ENCODE data around the gene TGFBR3L.

Gene TGFBR3L

GRCh38 chr19:7904074-7905020, 10.3 kb upstream of the TGFBR3L start:
- DNase-seq (ENCODE audit: low read depth in 2 of 2) = peak in 1 of 2 experiments; percentile 40

DNA sequence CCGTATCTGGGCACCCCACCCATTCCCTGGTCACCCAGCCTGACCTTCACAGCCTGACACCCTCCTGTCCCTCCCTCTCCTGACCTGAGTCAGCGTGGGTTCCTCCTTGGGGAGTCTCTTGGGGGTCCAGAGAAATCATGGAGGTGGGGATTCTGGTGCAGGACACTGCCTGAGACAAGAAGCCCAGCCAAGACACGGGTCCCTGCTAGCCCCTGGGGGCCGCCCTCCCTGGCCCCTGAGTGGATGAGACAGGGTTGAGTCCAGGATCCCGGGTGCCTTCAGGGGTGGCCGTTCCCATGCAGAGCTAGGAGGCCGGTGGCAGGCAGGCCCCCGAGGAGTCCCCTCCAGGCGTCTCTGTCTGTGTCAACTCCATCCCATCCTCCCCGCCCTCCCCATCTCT, 9.4 kb upstream of the TGFBR3L start:
- no peak for DNase-seq (ENCODE audit: low read depth in 2 of 2)

DNA sequence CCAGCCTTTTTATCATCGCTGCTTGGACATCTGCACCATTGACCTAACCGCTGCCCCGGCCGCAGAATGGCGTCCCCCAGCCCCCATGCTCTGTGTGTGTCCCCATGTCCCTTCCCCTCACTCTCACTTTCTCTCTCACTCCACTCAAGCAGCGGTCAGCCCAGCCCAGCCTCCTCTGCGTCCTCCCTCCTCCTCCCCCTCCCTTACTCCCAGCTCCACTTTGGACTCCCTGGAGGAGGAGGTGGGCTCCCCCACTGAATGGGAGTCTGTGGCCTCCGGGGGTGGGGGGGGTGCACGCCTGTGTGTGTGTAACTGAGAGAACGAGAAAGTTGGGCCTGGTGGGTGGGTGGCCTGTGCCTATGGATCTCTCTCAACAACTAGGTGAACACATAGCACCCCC, 8.8 kb upstream of the TGFBR3L start:
- DNase-seq (ENCODE audit: low read depth in 2 of 2) = no peak

DNA sequence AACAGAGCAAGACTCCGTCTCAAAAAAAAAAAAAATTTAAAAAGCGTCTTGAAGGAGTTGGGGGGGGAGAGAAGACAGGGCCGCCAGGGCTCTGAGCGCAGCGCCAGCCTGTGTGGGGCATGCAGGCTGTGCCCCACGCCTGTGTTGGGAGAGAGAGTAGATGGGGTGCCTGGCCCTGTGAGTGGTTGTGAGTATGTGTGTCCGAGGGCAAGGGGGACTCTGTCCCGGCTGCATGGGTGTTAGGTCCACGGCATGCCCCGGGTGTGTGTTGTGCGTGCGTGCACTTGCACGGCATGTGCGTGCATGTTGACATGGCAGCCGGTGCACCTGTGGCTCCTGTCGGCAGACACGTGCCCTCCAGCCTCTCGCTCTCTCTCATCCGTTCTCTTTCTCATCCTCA, 7.5 kb upstream of the TGFBR3L start:
- no peak for DNase-seq (ENCODE audit: low read depth in 2 of 2)

DNA sequence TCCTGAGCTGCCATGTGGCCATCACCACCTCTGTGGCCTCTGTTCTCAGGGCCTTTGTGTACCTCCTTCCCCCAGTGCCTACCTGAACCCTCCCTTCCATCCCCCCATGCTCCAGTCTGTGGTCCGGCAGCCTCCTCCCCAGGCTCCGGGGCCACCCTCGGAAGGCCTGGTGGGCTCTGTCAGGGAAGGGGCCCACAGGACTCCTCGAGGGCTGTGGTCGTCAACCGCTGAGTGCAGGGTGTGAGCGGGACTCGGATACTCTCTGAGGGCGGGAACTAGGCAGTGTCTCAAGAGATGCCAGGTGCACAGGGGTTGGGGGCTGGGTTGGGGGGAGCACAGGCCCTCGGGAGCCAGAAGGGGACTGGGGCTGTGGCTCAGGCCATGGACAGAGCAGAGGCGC, 7.1 kb upstream of the TGFBR3L start:
- DNase-seq (ENCODE audit: low read depth in 2 of 2) = no peak

DNA sequence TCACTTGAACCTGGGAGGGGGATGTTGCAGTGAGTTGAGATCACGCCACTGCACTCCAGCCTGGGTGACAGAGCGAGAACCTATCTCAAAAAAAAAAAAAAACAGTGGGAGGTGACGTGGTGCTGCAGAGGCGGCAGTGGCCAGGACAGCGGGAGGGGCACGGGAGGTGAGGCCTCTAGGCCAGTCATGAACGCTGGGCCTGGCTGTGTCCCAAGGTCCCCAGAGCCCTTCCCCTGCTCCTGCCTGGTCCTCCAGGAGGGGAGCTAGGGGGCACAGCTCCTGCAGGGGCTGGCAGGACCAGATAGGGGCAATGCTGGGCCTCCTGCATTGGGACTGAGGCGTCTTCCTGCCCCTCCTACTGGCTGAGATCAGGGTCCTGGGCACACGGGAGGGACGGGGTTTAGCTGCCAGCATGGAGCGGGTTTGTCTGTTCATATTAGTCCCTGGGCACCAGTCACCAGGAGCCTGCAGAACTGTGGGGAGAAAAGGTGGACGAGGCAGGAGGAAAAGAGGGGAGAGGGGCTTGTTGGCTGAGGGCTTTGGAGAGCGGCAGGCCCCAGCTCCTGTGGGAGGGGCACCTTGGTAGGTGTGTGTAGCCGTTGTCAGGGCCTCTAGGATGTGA, 6.4 kb upstream of the TGFBR3L start:
- DNase-seq (ENCODE audit: low read depth in 2 of 2) = no peak

DNA sequence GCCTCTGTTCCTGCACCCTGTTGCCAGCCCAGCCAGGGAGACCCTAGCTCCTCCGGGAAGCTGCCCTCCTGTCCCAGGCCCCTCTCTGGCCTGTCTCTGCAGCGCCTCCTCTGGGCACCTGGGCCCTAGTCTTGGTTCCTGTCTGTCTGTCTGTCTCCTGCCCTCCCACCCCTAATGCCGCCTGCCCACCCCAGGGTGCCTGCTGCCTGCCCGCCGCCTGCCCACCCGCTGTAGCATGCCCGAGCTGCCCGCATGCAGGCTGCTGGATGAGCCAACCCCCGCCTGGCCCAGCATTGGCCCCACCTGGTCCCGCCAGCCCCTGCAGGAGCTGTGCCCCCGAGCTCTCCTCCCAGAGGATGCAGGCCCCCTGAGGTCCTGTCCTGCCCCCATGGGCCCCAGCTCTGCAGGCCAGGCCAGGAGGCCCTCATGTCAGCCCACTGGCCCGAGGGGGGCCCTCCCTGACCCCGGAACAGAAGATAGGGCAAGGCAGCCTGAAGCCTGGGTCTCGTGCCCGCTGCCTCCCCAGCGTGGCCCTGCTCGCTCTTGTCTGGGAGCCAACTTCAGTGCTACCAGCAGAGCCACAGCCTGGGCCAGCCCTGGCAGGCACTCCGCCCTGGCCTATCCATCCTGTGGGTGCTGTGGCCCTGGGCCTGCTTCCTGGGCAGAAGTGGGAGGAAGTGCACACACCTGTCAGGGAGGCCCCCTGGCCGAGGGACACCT, 5.7 kb upstream of the TGFBR3L start:
- no peak for DNase-seq (ENCODE audit: low read depth in 2 of 2)

- DNase-seq (ENCODE audit: low read depth in 2 of 2) = no peak
These were observed 5.1 kb upstream of the TGFBR3L start for GRCh38 chr19:7909471-7910067.

- DNase-seq (ENCODE audit: low read depth in 2 of 2) = no peak
These were observed 4.1 kb upstream of the TGFBR3L start for GRCh38 chr19:7910321-7911161.

GRCh38 chr19:7911508-7912143, 3.0 kb upstream of the TGFBR3L start:
- no peak for DNase-seq (ENCODE audit: low read depth in 2 of 2)

- no peak for DNase-seq (ENCODE audit: low read depth in 2 of 2)
These were observed 2.4 kb upstream of the TGFBR3L start for GRCh38 chr19:7912144-7912696.

DNA sequence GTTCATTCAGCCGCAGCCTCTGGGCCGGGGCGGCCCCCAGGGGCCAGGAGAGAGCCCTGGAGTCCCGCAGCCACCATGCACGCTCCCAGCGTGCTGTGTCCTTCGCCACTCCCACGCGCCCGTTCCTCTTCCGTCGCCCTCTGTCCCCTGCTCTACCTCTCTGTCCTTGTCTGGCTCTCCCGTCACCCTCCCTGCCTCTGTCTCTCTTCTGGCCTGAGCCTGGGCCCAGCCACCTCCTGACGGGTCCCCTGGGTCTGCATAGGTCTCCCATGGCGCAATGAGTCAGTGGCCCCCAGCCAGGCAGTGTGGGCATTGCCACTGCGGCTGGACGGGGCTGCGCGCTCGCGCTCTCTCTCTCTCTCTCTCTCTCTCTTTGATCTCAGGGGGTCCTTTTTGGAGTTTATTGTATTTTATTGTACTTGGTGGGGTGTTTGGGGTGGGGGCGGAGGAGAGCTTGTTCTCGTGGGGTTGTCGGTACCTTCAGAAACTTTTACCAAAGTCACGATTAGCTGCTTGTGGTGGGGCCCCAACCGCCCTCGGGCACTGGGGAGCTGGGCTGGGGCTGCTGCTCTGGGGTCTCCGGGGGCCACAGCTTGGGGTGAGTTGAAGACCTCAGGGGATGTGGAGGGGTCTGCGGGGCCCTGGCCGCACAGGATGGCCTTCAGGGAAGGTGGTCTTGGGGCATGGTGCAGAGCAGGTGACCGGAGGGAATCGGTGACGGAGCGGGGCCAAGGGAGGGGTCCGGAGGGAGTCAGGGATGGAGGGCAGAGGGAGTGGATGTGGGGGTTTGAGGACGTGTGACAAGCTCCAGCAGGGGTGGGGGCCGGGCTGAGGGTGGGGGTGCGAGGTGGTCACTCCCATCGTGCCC, 1.7 kb upstream of the TGFBR3L start:
- DNase-seq (ENCODE audit: low read depth in 2 of 2) = no peak

DNA sequence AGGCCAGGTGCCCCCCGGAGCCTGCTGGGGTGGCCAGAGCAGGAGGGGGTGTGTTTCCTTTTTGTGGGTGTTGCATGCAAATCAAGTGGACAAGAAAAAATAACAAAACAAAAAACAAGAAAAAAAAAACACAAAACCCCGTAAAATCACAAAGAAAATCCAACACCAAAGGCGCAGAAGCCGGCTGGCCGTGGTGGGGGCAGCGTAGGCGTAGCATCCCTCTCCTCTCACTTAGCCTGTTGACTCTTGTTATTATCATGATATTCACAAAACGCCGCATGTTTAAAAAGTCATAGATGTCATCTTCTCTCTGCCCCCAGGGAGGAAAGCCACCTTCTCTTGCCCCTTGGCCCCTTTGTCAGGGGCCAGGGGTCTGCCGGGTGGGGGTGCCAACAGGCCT, 978 bp upstream of the TGFBR3L start:
- no peak for DNase-seq (ENCODE audit: low read depth in 2 of 2)

- no peak for DNase-seq (ENCODE audit: low read depth in 2 of 2)
These were observed 531 bp upstream of the TGFBR3L start for GRCh38 chr19:7914099-7914498.

GRCh38 chr19:7915250-7916102, 846 bp downstream of the TGFBR3L start:
- no peak for DNase-seq (ENCODE audit: low read depth in 2 of 2)

- peak in 1 of 2 experiments; percentile 47 for DNase-seq (ENCODE audit: low read depth in 2 of 2)
These were observed 1.7 kb downstream of the TGFBR3L start for GRCh38 chr19:7916103-7916954.

DNA sequence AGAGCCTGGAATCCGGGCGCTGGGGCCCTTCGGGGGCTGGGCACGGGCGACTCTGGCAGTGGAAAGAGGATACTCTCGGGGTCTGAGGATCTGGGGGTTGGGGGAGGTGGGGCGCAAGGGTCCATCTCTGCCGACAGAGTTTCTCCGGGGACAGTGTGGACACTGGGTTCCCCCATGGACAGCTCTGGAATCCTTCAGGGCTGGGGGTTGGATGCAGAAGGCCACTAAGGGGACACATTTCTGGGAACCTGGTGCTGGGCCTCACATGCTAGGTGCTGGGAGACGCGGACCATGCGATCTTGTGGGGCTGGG, 2.3 kb downstream of the TGFBR3L start:
- DNase-seq (ENCODE audit: low read depth in 2 of 2) = no peak
